Pancreas (tissue), 10 donors: Measurements from ENCODE around the gene BLOC1S6. TPM values are rescaled to one million over a fixed set of nuclear protein-coding genes. Genes with fewer than 3 reads are reported as not detected.

Source experiments
- ATAC-seq, 4 donors: fragments of 200-7000 bp; cut with Tn5 transposase; one replicate each; pipeline versions ENCODE4 v1.8.0 to v1.9.1; 2020; ENCODE audit warnings: mild to moderate bottlenecking in 4 of 4, moderate library complexity in 4 of 4
- DNase-seq, 6 donors: peaks; one replicate each; pipeline ENCODE4 v3.0.0-alpha.2; 2020
- FAIRE-seq: peaks from 2 replicates; lab custom pipeline; 2012; peaks lifted over from hg19 to GRCh38; lab: Jason Lieb, UNC
- H3K27ac ChIP-seq, 4 donors: fragments of 200-600 bp; sonication (generic); 1 replicate in 3 of 4; 2 replicates in 1 of 4; pipeline versions ENCODE4 v1.5.0 to v1.8.0; 2020
- H3K27me3 ChIP-seq, 4 donors: fragments of 200-600 bp; one replicate each; pipeline ENCODE4 v1.8.0; 2021
- H3K36me3 ChIP-seq, 3 donors: fragments of 200-600 bp; sonication (generic) in 1 of 3; one replicate each; pipeline versions ENCODE4 v1.5.0 to v1.8.0; 2020 to 2021
- H3K4me1 ChIP-seq, 3 donors: fragments of 200-600 bp; one replicate each; pipeline ENCODE4 v1.8.0; 2021
- H3K4me3 ChIP-seq, 4 donors: fragments of 200-600 bp; sonication (generic) in 2 of 4; one replicate each; pipeline versions ENCODE4 v1.5.0 to v1.8.0; 2020 to 2021
- H3K9me3 ChIP-seq, 4 donors: fragments of 200-600 bp; one replicate each; pipeline ENCODE4 v1.8.0; 2021
- CTCF ChIP-seq, 4 donors: fragments of 200-600 bp; sonication (generic) in 3 of 4; IDR thresholded peaks; one replicate each; pipeline versions ENCODE4 v1.5.0 to v1.8.0; 2021; ENCODE audit warnings: antibody characterized with exemption in 4 of 4
- whole genome bisulfite sequencing, 2 donors: extraction: QIAGEN DNeasy Blood & Tissue Kit; methylation state at CpG; one replicate each; pipeline ENCODE4 v1.1.7; 2013; 5-methylcytosine and 5-hydroxymethylcytosine counted together
- intact Hi-C, 3 donors: fragments of 100-400 bp; cut with DNase I; formaldehyde crosslinking; loops; one replicate each; pipeline versions ENCODE4 v1.11.1 to v1.14.2; 2022
- polyA plus RNA-seq, 2 donors: library from polyadenylated mRNA; stranded (reverse); fragments of 200-250 nt; gene quantifications; one replicate each; pipeline ENCODE4 v1.2.3, GENCODE V29; 2013
- total RNA-seq, 6 donors: library from RNA; stranded (reverse); fragmentation: NEBNext Ultra II Directional in 4 of 6; extraction: Animal tissue kit (Norgen Biotek cat#: 25700) in 4 of 6; gene quantifications; one replicate each; pipeline versions ENCODE4 v1.2.1 to v1.2.4, GENCODE V29; 2021 to 2023
- donor health status: healthy with polysubstance abuse.
- donor health status: DM: no; HTN: no; CAD: no; lungs with moderate emphysema.
- donor health status: DM: no; HTN: no; CAD: no.
- donor health status: control.
- donor health status: control.
- donor health status: Bipolar disorder and iron deficiency.
- donor health status: DM: yes; HTN: yes; CAD: no.
- donor health status: DM: no; HTN: no; CAD: no.
- donor health status: DM: no; HTN: no; CAD: no.
- donor health status: DM: yes; HTN: yes; CAD: no.

The BLOC1S6 gene
- total and polyA plus RNA-seq, 8 donors: 8.4 to 30.5 (median 17.7) TPM

GRCh38 chr15:45550436-45550835, 36.7 kb upstream of the BLOC1S6 start:
- Histone ChIP-seq H3K4me1 (no peaks in the 10 kb centered on the region), H3K4me3 (no peak overlapping the region), H3K36me3 (no peaks in the 10 kb centered on the region), H3K9me3 (no peaks in the 10 kb centered on the region), H3K27me3 (no peaks in the 10 kb centered on the region), H3K27ac (no peak overlapping the region)
- no peak for ATAC-seq
- FAIRE-seq: no peak
- DNase-seq: no peak
- intact Hi-C loops: no loop called here
- TF ChIP-seq CTCF (IDR thresholded peaks at IDR 0.05): no peak
- WGBS, 2 donors: 79 to 84% methylated on average over 3 of the region's 3 CpGs

GRCh38 chr15:45551676-45552075, 35.5 kb upstream of the BLOC1S6 start:
- H3K4me1 ChIP-seq: no peaks in the 10 kb centered on the region
- intact Hi-C loops: no loop called here
- H3K27ac ChIP-seq: no peak overlapping the region
- 62 to 70% methylated on average over 3 of the region's 3 CpGs for WGBS, 2 donors
- ATAC-seq (no peak), DNase-seq (no peak), FAIRE-seq (no peak)
- no peak overlapping the region for H3K4me3 ChIP-seq
- no peaks in the 10 kb centered on the region for H3K36me3 ChIP-seq
- H3K9me3 ChIP-seq: no peaks in the 10 kb centered on the region
- no peak for TF ChIP-seq CTCF (IDR thresholded peaks at IDR 0.05)
- H3K27me3 ChIP-seq: no peaks in the 10 kb centered on the region

DNA sequence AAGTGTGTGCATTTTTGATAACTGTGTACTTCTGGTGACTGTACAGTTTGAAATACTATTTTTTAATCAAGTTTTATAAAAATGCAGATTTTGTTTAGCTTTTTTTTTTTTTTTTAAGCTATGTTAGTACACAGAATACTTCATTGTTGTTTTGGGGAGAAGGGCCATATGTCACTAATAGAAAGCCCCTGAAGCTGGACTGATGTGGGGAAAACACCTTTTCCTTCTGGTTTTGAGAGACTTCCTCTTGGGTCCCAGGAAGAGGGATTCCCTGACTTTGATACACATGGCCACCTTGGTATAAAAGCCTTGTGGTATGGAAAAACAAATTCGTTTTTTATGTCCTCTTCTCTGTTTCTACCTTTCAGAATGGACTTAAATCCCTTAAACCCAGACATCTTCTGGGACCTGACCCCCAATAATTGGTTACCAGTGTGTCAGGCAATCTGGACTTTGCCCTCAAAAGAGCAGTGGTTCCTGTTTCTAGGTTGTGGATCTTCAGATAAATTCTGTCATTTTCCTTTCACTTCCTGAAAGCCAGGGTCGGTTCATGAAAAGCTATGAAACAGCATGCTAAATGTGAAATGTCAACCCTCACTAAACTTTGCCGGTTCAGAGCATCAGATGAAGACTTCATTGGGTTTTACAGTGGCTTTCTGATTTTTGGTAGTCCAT, 31.1 kb upstream of the BLOC1S6 start:
- Histone ChIP-seq H3K4me1 (no peaks in the 10 kb centered on the region), H3K4me3 (no peak overlapping the region), H3K36me3 (no peaks in the 10 kb centered on the region), H3K27me3 (no peaks in the 10 kb centered on the region), H3K27ac (no peak overlapping the region), H3K9me3 (no peaks in the 10 kb centered on the region)
- intact Hi-C loops: no loop called here
- WGBS, 2 donors: 28 to 29% methylated on average over 3 of the region's 3 CpGs
- no peak for TF ChIP-seq CTCF (IDR thresholded peaks at IDR 0.05)
- ATAC-seq (no peak), FAIRE-seq (no peak), DNase-seq (no peak)

GRCh38 chr15:45572617-45573016, 14.6 kb upstream of the BLOC1S6 start:
- FAIRE-seq: no peak
- H3K27me3 ChIP-seq: no peaks in the 10 kb centered on the region
- no peak for DNase-seq
- H3K9me3 ChIP-seq: no peaks in the 10 kb centered on the region
- ATAC-seq: no peak
- no peak overlapping the region for H3K4me3 ChIP-seq
- no peak overlapping the region for H3K27ac ChIP-seq
- H3K36me3 ChIP-seq: no peaks in the 10 kb centered on the region
- no peaks in the 10 kb centered on the region for H3K4me1 ChIP-seq
- intact Hi-C loops: no loop called here
- TF ChIP-seq CTCF (IDR thresholded peaks at IDR 0.05): no peak
- WGBS, 2 donors: 69 to 84% methylated on average over 3 of the region's 3 CpGs

DNA sequence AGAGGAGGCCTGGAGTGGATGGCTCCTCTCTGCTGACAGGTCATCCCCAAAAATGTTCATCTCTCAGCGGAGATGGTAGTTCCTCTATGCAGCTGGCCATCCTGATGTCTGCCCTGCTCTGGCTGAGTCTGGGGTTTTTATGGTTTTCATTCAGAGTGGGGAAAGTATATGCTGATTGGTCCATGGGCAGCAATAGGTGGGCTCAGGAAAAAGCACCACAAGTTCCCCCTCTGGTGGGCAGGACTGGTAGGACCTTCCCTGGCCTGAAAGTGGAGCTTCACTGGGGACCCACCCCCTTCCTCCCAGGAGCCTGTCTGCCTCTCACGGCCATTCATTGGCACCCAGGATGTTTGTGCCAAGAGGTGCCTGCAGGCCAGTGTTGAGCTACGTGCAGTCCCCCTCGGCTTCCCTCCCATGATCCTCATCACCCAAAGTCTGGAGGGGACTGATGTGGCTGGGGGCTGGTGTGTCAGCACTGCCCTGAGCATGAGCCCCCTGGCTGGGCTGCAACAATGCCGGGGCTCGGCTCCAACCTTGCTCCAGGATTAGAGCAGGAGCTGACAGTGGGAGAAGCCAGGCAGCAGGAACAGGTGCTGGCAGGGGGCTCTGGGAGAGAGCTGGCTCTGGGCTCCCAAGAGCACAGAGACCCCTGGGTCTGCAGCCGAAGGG, 13.1 kb upstream of the BLOC1S6 start:
- Histone ChIP-seq H3K27me3 (no peaks in the 10 kb centered on the region), H3K9me3 (no peaks in the 10 kb centered on the region), H3K4me1 (no peaks in the 10 kb centered on the region), H3K36me3 (no peaks in the 10 kb centered on the region), H3K4me3 (no peak overlapping the region), H3K27ac (no peak overlapping the region)
- TF ChIP-seq CTCF (IDR thresholded peaks at IDR 0.05): no peak
- ATAC-seq (no peak), FAIRE-seq (no peak), DNase-seq (no peak)
- WGBS, 2 donors: 63 to 68% methylated on average over 7 of the region's 7 CpGs
- intact Hi-C loops: no loop called here
